Stimulated activated CD4-positive, alpha-beta T cell treated with anti-CD3 and anti-CD28 coated beads, Interleukin-1b, Interleukin-23, amount 100 ng/mL, for 24 hours (primary cell): Measurements from ENCODE around the gene ARHGAP28.

Source experiments
- DNase-seq, 4 experiments: peaks; one replicate each; pipeline ENCODE4 v3.0.0-alpha.2; 2020; ENCODE audit warnings: low read depth in 4 of 4, low spot score in 1 of 4

ARHGAP28 gene

GRCh38 chr18:6731222-6731596 lies 1.7 kb downstream of the ARHGAP28 start:
- no peak for DNase-seq

- no peak for DNase-seq
Observed at GRCh38 chr18:6732952-6733351, 3.4 kb downstream of the ARHGAP28 start.

- no peak for DNase-seq
Observed at GRCh38 chr18:6733758-6734157, 4.2 kb downstream of the ARHGAP28 start.

GRCh38 chr18:6734726-6735430 lies 5.4 kb downstream of the ARHGAP28 start:
- DNase-seq = no peak

- DNase-seq = no peak
Observed at GRCh38 chr18:6737833-6738232, 8.3 kb downstream of the ARHGAP28 start.

GRCh38 chr18:6738622-6739021 lies 9.1 kb downstream of the ARHGAP28 start:
- DNase-seq = no peak

GRCh38 chr18:6741232-6741663 lies 11.7 kb downstream of the ARHGAP28 start:
- DNase-seq = no peak

- no peak for DNase-seq
Observed at GRCh38 chr18:6741786-6742185, 12.3 kb downstream of the ARHGAP28 start.

- DNase-seq = no peak
Observed at GRCh38 chr18:6743999-6744398, 14.5 kb downstream of the ARHGAP28 start.

GRCh38 chr18:6744816-6745455 lies 15.4 kb downstream of the ARHGAP28 start:
- no peak for DNase-seq

GRCh38 chr18:6745504-6746031 lies 16.1 kb downstream of the ARHGAP28 start:
- no peak for DNase-seq

- DNase-seq = no peak
Observed at GRCh38 chr18:6746386-6746960, 17.0 kb downstream of the ARHGAP28 start.

GRCh38 chr18:6747646-6748045 lies 18.1 kb downstream of the ARHGAP28 start:
- DNase-seq = no peak

- DNase-seq = no peak
Observed at GRCh38 chr18:6748241-6748640, 18.7 kb downstream of the ARHGAP28 start.

- DNase-seq = no peak
Observed at GRCh38 chr18:6750411-6750810, 20.9 kb downstream of the ARHGAP28 start.

- no peak for DNase-seq
Observed at GRCh38 chr18:6751222-6751621, 21.7 kb downstream of the ARHGAP28 start.

- DNase-seq = no peak
Observed at GRCh38 chr18:6752202-6752860, 22.8 kb downstream of the ARHGAP28 start.

GRCh38 chr18:6755107-6755506 lies 25.6 kb downstream of the ARHGAP28 start:
- no peak for DNase-seq

GRCh38 chr18:6757931-6758330 lies 28.4 kb downstream of the ARHGAP28 start:
- no peak for DNase-seq

- DNase-seq = no peak
Observed at GRCh38 chr18:6759579-6759978, 30.1 kb downstream of the ARHGAP28 start.

- no peak for DNase-seq
Observed at GRCh38 chr18:6763524-6763923, 34.0 kb downstream of the ARHGAP28 start.

- no peak for DNase-seq
Observed at GRCh38 chr18:6764382-6764781, 34.9 kb downstream of the ARHGAP28 start.
